GM12874 (cell line): Measurements from ENCODE around the gene PSMA7.

Experiments
- CTCF ChIP-seq: IDR thresholded peaks from 2 replicates; pipeline ENCODE4 v1.5.1; 2011; ENCODE audit warnings: low read depth, mild to moderate bottlenecking, control low read depth, low read length, moderate library complexity; ENCODE audit not compliant: insufficient read depth

Gene PSMA7

GRCh38 chr20:62132421-62132820, 10.8 kb downstream of the PSMA7 start:
- no peak for TF ChIP-seq CTCF

GRCh38 chr20:62131560-62132320, 11.5 kb downstream of the PSMA7 start:
- TF ChIP-seq CTCF: no peak

- TF ChIP-seq CTCF: no peak
Observed at GRCh38 chr20:62129731-62130531, 13.3 kb downstream of the PSMA7 start.

GRCh38 chr20:62128502-62128901, 14.7 kb downstream of the PSMA7 start:
- TF ChIP-seq CTCF: no peak

- no peak for TF ChIP-seq CTCF
Observed at GRCh38 chr20:62127799-62128198, 15.4 kb downstream of the PSMA7 start.

GRCh38 chr20:62126141-62126540, 17.1 kb downstream of the PSMA7 start:
- no peak for TF ChIP-seq CTCF

GRCh38 chr20:62123450-62124118, 19.6 kb downstream of the PSMA7 start:
- no peak for TF ChIP-seq CTCF
